HepG2 (cell line): ENCODE results near the gene MCC. TPM values are rescaled to one million over a fixed set of nuclear protein-coding genes. Genes with fewer than 3 reads are reported as not detected.

Source experiments
- ATAC-seq: fragments of 200-7000 bp; cut with Tn5 transposase; 3 replicates; pipeline ENCODE4 v1.9.1; 2020; ENCODE audit warnings: mild to moderate bottlenecking, moderate library complexity
- BruUV-seq: library from RNA; stranded (reverse); fragments of 400-500 nt; replicated peaks from 2 replicates; lab custom pipeline; 2021; lab: Mats Ljungman, UMichigan
- CTCF ChIA-PET: fragments of 300-600 bp; formaldehyde crosslinking; extraction: SDS; loops from one replicate; lab custom pipeline; 2021; ENCODE audit warnings: low total read pairs, inconsistent platforms, low intra/inter-chr PET ratio; lab: Yijun Ruan, JAX
- POLR2A ChIA-PET: fragments of 350-600 bp; sonication (Branson Sonifier 250); formaldehyde crosslinking; loops from one replicate; lab custom pipeline; 2020; ENCODE audit warnings: antibody characterized with exemption, inconsistent platforms; lab: Yijun Ruan, JAX
- DNase-seq: peaks from one replicate; pipeline ENCODE4 v3.0.0-alpha.2; 2015; ENCODE audit warnings: low spot score
- FAIRE-seq: peaks from 3 replicates; lab custom pipeline; 2011; peaks lifted over from hg19 to GRCh38; lab: Jason Lieb, UNC
- H2AFZ ChIP-seq: one replicate; pipeline ENCODE4 v1.6.1; 2011; ENCODE audit warnings: low read length, inconsistent platforms
- H3K27ac ChIP-seq: fragments of 300-600 bp; 3 replicates; pipeline ENCODE4 v1.8.0; 2011; ENCODE audit warnings: mixed run types, mild to moderate bottlenecking, mixed read lengths, low read length, inconsistent platforms; ENCODE audit not compliant: insufficient read depth; ENCODE audit errors: extremely low read length
- H3K27me3 ChIP-seq, 2 experiments: fragments of 200-600 bp in 1 of 2; 2 replicates in 1 of 2; 3 replicates in 1 of 2; pipeline versions ENCODE4 v1.6.0 to v1.8.0; 2011; ENCODE audit warnings: low read length in 2 of 2, mild to moderate bottlenecking in 2 of 2, moderate library complexity in 2 of 2, inconsistent platforms in 1 of 2; ENCODE audit not compliant: insufficient read depth in 2 of 2, control insufficient read depth in 1 of 2
- H3K36me3 ChIP-seq, 2 experiments: fragments of 200-600 bp in 1 of 2; replicated peaks in 1 of 2; 2 replicates in 1 of 2; 3 replicates in 1 of 2; pipeline versions ENCODE4 v1.5.1 to v1.8.0; 2011; ENCODE audit warnings: low read length in 2 of 2, inconsistent platforms in 1 of 2; ENCODE audit not compliant: insufficient read depth in 2 of 2, control insufficient read depth in 1 of 2
- H3K4me1 ChIP-seq: 2 replicates; pipeline ENCODE4 v1.5.1; 2012; ENCODE audit warnings: low read length, inconsistent platforms; ENCODE audit not compliant: insufficient read depth
- H3K4me2 ChIP-seq: 2 replicates; pipeline ENCODE4 v1.6.0; 2011; ENCODE audit warnings: low read depth, low read length, inconsistent platforms
- H3K4me3 ChIP-seq, 3 experiments: fragments of 200-600 bp in 1 of 3; sonication (generic), shearing (Covaris generic) in 1 of 3; replicated peaks in 1 of 3; 2 replicates each; pipeline ENCODE4 v1.5.1; 2011 to 2016; ENCODE audit warnings: low read length in 3 of 3, inconsistent platforms in 2 of 3, low read depth in 2 of 3, mild to moderate bottlenecking in 2 of 3, control low read depth in 1 of 3, mixed read lengths in 1 of 3; ENCODE audit not compliant: insufficient read depth in 1 of 3
- H3K79me2 ChIP-seq: one replicate; pipeline ENCODE4 v1.6.1; 2011; ENCODE audit warnings: low read length, inconsistent platforms; ENCODE audit not compliant: insufficient read depth
- H3K9ac ChIP-seq: 2 replicates; pipeline ENCODE4 v1.6.0; 2011; ENCODE audit warnings: mild to moderate bottlenecking, low read depth, low read length, inconsistent platforms; ENCODE audit not compliant: insufficient read depth
- H3K9me3 ChIP-seq: 2 replicates; pipeline ENCODE4 v1.5.1; 2012; ENCODE audit warnings: mild to moderate bottlenecking, low read length
- H4K20me1 ChIP-seq: 2 replicates; pipeline ENCODE4 v1.6.0; 2011; ENCODE audit warnings: inconsistent platforms, mild to moderate bottlenecking, low read length, moderate library complexity; ENCODE audit not compliant: insufficient read depth
- AGO1 ChIP-seq: fragments of 200-400 bp; formaldehyde crosslinking; IDR thresholded peaks from 2 replicates; pipeline ENCODE4 v1.6.1; 2017; ENCODE audit warnings: mild to moderate bottlenecking, low read depth, low read length, moderate library complexity; ENCODE audit not compliant: poor library complexity, severe bottlenecking
- MEIS1 ChIP-seq: sonication (generic); formaldehyde crosslinking; IDR thresholded peaks from 2 replicates; pipeline ENCODE4 v1.9.0; 2021; ENCODE audit warnings: mild to moderate bottlenecking, missing genetic modification reagents, moderate library complexity, borderline replicate concordance
- NPAS2 ChIP-seq: sonication (generic); formaldehyde crosslinking; IDR thresholded peaks from 2 replicates; pipeline ENCODE4 v1.8.0; 2022; ENCODE audit warnings: mild to moderate bottlenecking, missing genetic modification reagents, borderline replicate concordance
- REPIN1 ChIP-seq: sonication (generic); formaldehyde crosslinking; IDR thresholded peaks from 2 replicates; pipeline ENCODE4 v1.8.0; 2022; ENCODE audit warnings: missing genetic modification reagents, low read depth, mild to moderate bottlenecking, borderline replicate concordance
- SAFB2 ChIP-seq: sonication (generic); formaldehyde crosslinking; IDR thresholded peaks from 2 replicates; pipeline ENCODE4 v1.5.1; 2020; ENCODE audit warnings: missing genetic modification reagents, low read depth, mild to moderate bottlenecking, borderline replicate concordance
- ZBTB7A ChIP-seq: sonication (generic); formaldehyde crosslinking; IDR thresholded peaks from 2 replicates; pipeline ENCODE4 v1.8.0; 2022; ENCODE audit warnings: mild to moderate bottlenecking, missing genetic modification reagents
- ZNF256 ChIP-seq: sonication (generic); formaldehyde crosslinking; conservative IDR thresholded peaks from 2 replicates; pipeline ENCODE4 v1.4.0; 2020; ENCODE audit warnings: missing genetic modification reagents
- ZNF572 ChIP-seq: sonication (generic); formaldehyde crosslinking; IDR thresholded peaks from 2 replicates; pipeline ENCODE4 v1.5.1; 2020; ENCODE audit warnings: mild to moderate bottlenecking, missing genetic modification reagents
- ZNF629 ChIP-seq: sonication (generic); formaldehyde crosslinking; conservative IDR thresholded peaks from 2 replicates; pipeline ENCODE4 v1.5.0; 2020; ENCODE audit warnings: missing genetic modification reagents
- WGBS: methylation state at CpG from one replicate; pipeline ENCODE4 v1.1.6; 2017; ENCODE audit warnings: low lambda C conversion rate; 5-methylcytosine and 5-hydroxymethylcytosine counted together
- in situ Hi-C: cut with HindIII; loops from 2 replicates; pipeline ENCODE4 v1.10.0; 2017; ENCODE audit warnings: low pct_unique_long_range_greater_than_20kb; ENCODE audit not compliant: extremely low pct_ligation_motif_present
- intact Hi-C: fragments of 100-400 bp; cut with micrococcal nuclease; formaldehyde crosslinking; loops from one replicate; pipeline ENCODE4 v1.10.0; 2022; ENCODE audit not compliant: unreplicated experiment
- polyA plus RNA-seq, 8 experiments: library from polyadenylated mRNA; depleted of rRNA in 3 of 8; stranded (reverse) in 7 of 8; unstranded in 1 of 8; fragments of >200 nt; fragmentation: Illumina TruSeq in 4 of 8; extraction: Trizol in 4 of 8; gene quantifications; 2 replicates each; pipeline versions ENCODE4 v1.2.1 to v1.2.3, GENCODE V29; 2011 to 2016; ENCODE audit warnings: low read depth in 4 of 8, missing spikeins in 1 of 8, mixed read lengths in 1 of 8; ENCODE audit not compliant: insufficient read depth in 1 of 8
- total RNA-seq, 5 experiments: library from RNA; depleted of rRNA; stranded (reverse); fragments of >200 nt; fragmentation: Illumina TruSeq; extraction: Trizol; gene quantifications; 2 replicates each; pipeline ENCODE4 v1.2.3, GENCODE V29; 2016; ENCODE audit warnings: low read depth in 1 of 5
- TF ChIP-seq, protein P1 (sequence below), 2 experiments: sonication (generic) in 1 of 2; formaldehyde crosslinking in 1 of 2; IDR thresholded peaks; 2 replicates each; pipeline versions ENCODE4 v1.4.0 to v1.6.1; 2016 to 2020; ENCODE audit warnings: borderline replicate concordance in 1 of 2, low read depth in 1 of 2, mild to moderate bottlenecking in 1 of 2, missing genetic modification reagents in 1 of 2
- TF ChIP-seq, protein P2 (sequence below): sonication (generic); formaldehyde crosslinking; IDR thresholded peaks from 2 replicates; pipeline ENCODE4 v1.5.0; 2020; ENCODE audit warnings: mild to moderate bottlenecking, missing genetic modification reagents, borderline replicate concordance
- TF ChIP-seq, protein P3 (sequence below): sonication (generic); formaldehyde crosslinking; IDR thresholded peaks from 2 replicates; pipeline ENCODE4 v1.5.1; 2020; ENCODE audit warnings: mild to moderate bottlenecking, missing genetic modification reagents

MCC gene
- total and polyA plus RNA-seq, 2 of the 13 experiments (the other 11 are each of a cell fraction or from before 2014, with no cell fraction given) = 0.55 to 2.4 TPM

DNA sequence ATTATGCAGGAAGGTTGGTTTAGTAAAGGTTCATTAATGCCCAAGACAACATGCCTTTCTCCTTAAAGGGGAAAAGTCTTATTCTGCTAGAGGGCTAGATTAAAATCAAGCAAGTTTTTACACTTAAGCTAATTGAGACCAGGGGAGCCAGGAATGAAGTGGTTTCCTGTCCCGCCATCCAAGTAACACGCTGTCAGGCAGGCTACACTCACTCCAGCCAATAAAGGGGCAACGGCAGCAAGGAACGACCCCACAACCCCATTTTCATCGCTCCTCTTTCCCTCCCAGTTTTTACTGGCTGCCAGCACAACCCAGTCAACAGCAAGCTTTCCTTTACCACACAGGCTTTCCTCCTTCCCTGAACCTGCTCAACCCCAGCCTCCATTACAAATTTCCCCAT, 286.5 kb downstream of the MCC start:
- H2AFZ ChIP-seq = no peak overlapping the region
- DNase-seq (no peak), ATAC-seq (no peak), FAIRE-seq (no peak)
- H3K9ac ChIP-seq = no peak overlapping the region
- intact Hi-C loops (loop anchor here (5.0 kb wide), 1 partner anchor 144 kb away; no protein-coding TSS in a partner anchor), in situ Hi-C loops (no loop called here)
- no peaks in the 10 kb centered on the region for H4K20me1 ChIP-seq
- no peak overlapping the region for H3K27ac ChIP-seq
- H3K4me2 ChIP-seq = no peak overlapping the region
- BruUV-seq = no TSS peak
- no peak overlapping the region for H3K4me3 ChIP-seq
- H3K4me1 ChIP-seq = peaks cover 38% of the 10 kb centered on the region
- H3K79me2 ChIP-seq = no peaks in the 10 kb centered on the region
- CTCF ChIA-PET = no interaction called here
- WGBS = 83% methylated on average over 5 of the region's 5 CpGs
- POLR2A ChIA-PET = no interaction called here
- H3K36me3 ChIP-seq = no peaks in the 10 kb centered on the region
- peaks cover 0 to 8% of the 10 kb centered on the region in 2 experiments; a peak in 1 of 5 replicates for H3K27me3 ChIP-seq
- H3K9me3 ChIP-seq = no peaks in the 10 kb centered on the region
- TF ChIP-seq NPAS2 (no peak), ZNF256 (no peak), AGO1 (no peak), ZNF572 (CRISPR knock-in tag) (no peak), REPIN1 (no peak), ZBTB7A (CRISPR knock-in tag) (no peak), ZNF629 (CRISPR knock-in tag) (no peak), SAFB2 (CRISPR knock-in tag) (no peak), MEIS1 (CRISPR knock-in tag) (no peak)
- TF ChIP-seq, protein P1, sequence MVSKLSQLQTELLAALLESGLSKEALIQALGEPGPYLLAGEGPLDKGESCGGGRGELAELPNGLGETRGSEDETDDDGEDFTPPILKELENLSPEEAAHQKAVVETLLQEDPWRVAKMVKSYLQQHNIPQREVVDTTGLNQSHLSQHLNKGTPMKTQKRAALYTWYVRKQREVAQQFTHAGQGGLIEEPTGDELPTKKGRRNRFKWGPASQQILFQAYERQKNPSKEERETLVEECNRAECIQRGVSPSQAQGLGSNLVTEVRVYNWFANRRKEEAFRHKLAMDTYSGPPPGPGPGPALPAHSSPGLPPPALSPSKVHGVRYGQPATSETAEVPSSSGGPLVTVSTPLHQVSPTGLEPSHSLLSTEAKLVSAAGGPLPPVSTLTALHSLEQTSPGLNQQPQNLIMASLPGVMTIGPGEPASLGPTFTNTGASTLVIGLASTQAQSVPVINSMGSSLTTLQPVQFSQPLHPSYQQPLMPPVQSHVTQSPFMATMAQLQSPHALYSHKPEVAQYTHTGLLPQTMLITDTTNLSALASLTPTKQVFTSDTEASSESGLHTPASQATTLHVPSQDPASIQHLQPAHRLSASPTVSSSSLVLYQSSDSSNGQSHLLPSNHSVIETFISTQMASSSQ (IDR thresholded peaks at IDR 0.05; ENCODE audit: low read depth) = no peak
- TF ChIP-seq, protein P1 (CRISPR knock-in tag; IDR thresholded peaks at IDR 0.05; ENCODE audit: borderline replicate concordance) = no peak
- TF ChIP-seq, protein P2, sequence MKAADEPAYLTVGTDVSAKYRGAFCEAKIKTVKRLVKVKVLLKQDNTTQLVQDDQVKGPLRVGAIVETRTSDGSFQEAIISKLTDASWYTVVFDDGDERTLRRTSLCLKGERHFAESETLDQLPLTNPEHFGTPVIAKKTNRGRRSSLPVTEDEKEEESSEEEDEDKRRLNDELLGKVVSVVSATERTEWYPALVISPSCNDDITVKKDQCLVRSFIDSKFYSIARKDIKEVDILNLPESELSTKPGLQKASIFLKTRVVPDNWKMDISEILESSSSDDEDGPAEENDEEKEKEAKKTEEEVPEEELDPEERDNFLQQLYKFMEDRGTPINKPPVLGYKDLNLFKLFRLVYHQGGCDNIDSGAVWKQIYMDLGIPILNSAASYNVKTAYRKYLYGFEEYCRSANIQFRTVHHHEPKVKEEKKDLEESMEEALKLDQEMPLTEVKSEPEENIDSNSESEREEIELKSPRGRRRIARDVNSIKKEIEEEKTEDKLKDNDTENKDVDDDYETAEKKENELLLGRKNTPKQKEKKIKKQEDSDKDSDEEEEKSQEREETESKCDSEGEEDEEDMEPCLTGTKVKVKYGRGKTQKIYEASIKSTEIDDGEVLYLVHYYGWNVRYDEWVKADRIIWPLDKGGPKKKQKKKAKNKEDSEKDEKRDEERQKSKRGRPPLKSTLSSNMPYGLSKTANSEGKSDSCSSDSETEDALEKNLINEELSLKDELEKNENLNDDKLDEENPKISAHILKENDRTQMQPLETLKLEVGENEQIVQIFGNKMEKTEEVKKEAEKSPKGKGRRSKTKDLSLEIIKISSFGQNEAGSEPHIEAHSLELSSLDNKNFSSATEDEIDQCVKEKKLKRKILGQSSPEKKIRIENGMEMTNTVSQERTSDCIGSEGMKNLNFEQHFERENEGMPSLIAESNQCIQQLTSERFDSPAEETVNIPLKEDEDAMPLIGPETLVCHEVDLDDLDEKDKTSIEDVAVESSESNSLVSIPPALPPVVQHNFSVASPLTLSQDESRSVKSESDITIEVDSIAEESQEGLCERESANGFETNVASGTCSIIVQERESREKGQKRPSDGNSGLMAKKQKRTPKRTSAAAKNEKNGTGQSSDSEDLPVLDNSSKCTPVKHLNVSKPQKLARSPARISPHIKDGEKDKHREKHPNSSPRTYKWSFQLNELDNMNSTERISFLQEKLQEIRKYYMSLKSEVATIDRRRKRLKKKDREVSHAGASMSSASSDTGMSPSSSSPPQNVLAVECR (CRISPR knock-in tag) = no peak
- TF ChIP-seq, protein P3, sequence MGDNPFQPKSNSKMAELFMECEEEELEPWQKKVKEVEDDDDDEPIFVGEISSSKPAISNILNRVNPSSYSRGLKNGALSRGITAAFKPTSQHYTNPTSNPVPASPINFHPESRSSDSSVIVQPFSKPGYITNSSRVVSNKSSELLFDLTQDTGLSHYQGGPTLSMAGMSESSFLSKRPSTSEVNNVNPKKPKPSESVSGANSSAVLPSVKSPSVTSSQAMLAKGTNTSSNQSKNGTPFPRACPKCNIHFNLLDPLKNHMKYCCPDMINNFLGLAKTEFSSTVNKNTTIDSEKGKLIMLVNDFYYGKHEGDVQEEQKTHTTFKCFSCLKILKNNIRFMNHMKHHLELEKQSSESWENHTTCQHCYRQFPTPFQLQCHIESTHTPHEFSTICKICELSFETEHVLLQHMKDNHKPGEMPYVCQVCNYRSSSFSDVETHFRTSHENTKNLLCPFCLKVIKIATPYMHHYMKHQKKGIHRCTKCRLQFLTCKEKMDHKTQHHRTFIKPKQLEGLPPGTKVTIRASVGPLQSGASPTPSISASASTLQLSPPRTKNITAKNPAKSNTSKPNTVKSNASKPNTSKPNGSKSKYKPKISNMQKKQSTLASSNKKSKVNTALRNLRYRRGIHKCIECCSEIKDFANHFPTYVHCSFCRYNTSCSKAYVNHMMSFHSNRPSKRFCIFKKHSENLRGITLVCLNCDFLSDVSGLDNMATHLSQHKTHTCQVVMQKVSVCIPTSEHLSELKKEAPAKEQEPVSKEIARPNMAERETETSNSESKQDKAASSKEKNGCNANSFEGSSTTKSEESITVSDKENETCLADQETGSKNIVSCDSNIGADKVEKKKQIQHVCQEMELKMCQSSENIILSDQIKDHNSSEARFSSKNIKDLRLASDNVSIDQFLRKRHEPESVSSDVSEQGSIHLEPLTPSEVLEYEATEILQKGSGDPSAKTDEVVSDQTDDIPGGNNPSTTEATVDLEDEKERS = no peak
